GM23248 (cell line): ENCODE data around the gene MON1B.

Experiments
- EZH2 ChIP-seq: fragments of 200-600 bp; sonication (generic); IDR thresholded peaks from 2 replicates; pipeline ENCODE4 v1.6.1; 2018; ENCODE audit warnings: antibody characterized with exemption, mild to moderate bottlenecking; ENCODE audit not compliant: insufficient read depth, poor library complexity, severe bottlenecking
- EZH2phosphoT487 ChIP-seq: fragments of 200-600 bp; sonication (generic); IDR thresholded peaks from 2 replicates; pipeline ENCODE4 v1.6.1; 2018; ENCODE audit warnings: antibody characterized with exemption, moderate library complexity, mild to moderate bottlenecking, low read depth; ENCODE audit not compliant: insufficient read depth

- no peak for TF ChIP-seq EZH2
- TF ChIP-seq EZH2phosphoT487 = no peak
Observed at GRCh38 chr16:77225182-77225581, 34.2 kb downstream of the MON1B start.
